IMR-90 (cell line): Measurements from ENCODE around the gene TIAM2. TPM values are rescaled to one million over a fixed set of nuclear protein-coding genes. Genes with fewer than 3 reads are reported as not detected.

ENCODE experiments used
- ATAC-seq: fragments of 200-7000 bp; cut with Tn5 transposase; 2 replicates; pipeline ENCODE4 v1.9.1; 2020; ENCODE audit warnings: low read depth, mild to moderate bottlenecking, moderate library complexity
- BruUV-seq: library from RNA; stranded (reverse); fragments of 400-500 nt; replicated peaks from 2 replicates; lab custom pipeline; 2021; lab: Mats Ljungman, UMichigan
- CTCF ChIA-PET: fragments of 300-600 bp; formaldehyde crosslinking; extraction: SDS; loops from one replicate; lab custom pipeline; 2021; ENCODE audit warnings: antibody characterized with exemption; lab: Yijun Ruan, JAX
- POLR2A ChIA-PET: fragments of 300-600 bp; sonication (Branson Sonifier 250); formaldehyde crosslinking; loops from one replicate; lab custom pipeline; 2022; ENCODE audit warnings: antibody characterized with exemption; ENCODE audit not compliant: unreplicated experiment; lab: Charles Lee
- DNase-seq: peaks from one replicate; pipeline ENCODE4 v3.0.0; 2013
- H2AFZ ChIP-seq: replicated peaks from 2 replicates; pipeline ENCODE3; 2013; ENCODE audit warnings: low read length, mild to moderate bottlenecking; ENCODE audit not compliant: poor library complexity
- H2AK5ac ChIP-seq: 2 replicates; pipeline ENCODE4 v1.6.1; 2013; ENCODE audit warnings: low read depth, low read length, inconsistent platforms
- H2AK9ac ChIP-seq: replicated peaks from 2 replicates; pipeline ENCODE3; 2013; ENCODE audit warnings: mild to moderate bottlenecking, low read depth, low read length, moderate library complexity; ENCODE audit not compliant: poor library complexity
- H2BK120ac ChIP-seq: 2 replicates; pipeline ENCODE4 v1.6.1; 2013; ENCODE audit warnings: low read depth, low read length, inconsistent platforms
- H2BK15ac ChIP-seq: 3 replicates; pipeline ENCODE4 v1.6.1; 2013; ENCODE audit warnings: low read depth, low read length, inconsistent platforms
- H2BK20ac ChIP-seq: 2 replicates; pipeline ENCODE4 v1.6.1; 2013; ENCODE audit warnings: low read depth, mild to moderate bottlenecking, inconsistent platforms, low read length, moderate library complexity
- H2BK5ac ChIP-seq: 2 replicates; pipeline ENCODE4 v1.6.1; 2013; ENCODE audit warnings: mild to moderate bottlenecking, low read depth, low read length, inconsistent platforms; ENCODE audit not compliant: poor library complexity, severe bottlenecking
- H3K14ac ChIP-seq: replicated peaks from 2 replicates; pipeline ENCODE4 v1.6.1; 2013; ENCODE audit warnings: low read depth, low read length, inconsistent platforms
- H3K18ac ChIP-seq: 2 replicates; pipeline ENCODE4 v1.6.1; 2013; ENCODE audit warnings: low read depth, low read length, control low read depth
- H3K23ac ChIP-seq: 2 replicates; pipeline ENCODE4 v1.6.1; 2013; ENCODE audit warnings: low read depth, low read length, inconsistent platforms
- H3K27ac ChIP-seq: 2 replicates; pipeline ENCODE4 v1.5.1; 2013; ENCODE audit warnings: mild to moderate bottlenecking, control low read depth, low read length; ENCODE audit not compliant: insufficient read depth
- H3K27me3 ChIP-seq: 2 replicates; pipeline ENCODE4 v1.6.1; 2013; ENCODE audit warnings: low read length; ENCODE audit not compliant: control insufficient read depth, insufficient read depth
- H3K36me3 ChIP-seq: 2 replicates; pipeline ENCODE4 v1.6.1; 2013; ENCODE audit warnings: low read length, mixed read lengths; ENCODE audit not compliant: control insufficient read depth, insufficient read depth
- H3K4ac ChIP-seq: 2 replicates; pipeline ENCODE4 v1.6.1; 2013; ENCODE audit warnings: low read depth, low read length, inconsistent platforms
- H3K4me1 ChIP-seq: 2 replicates; pipeline ENCODE4 v1.6.1; 2013; ENCODE audit warnings: low read length, mixed read lengths; ENCODE audit not compliant: control insufficient read depth, insufficient read depth
- H3K4me2 ChIP-seq: 2 replicates; pipeline ENCODE4 v1.6.1; 2013; ENCODE audit warnings: low read depth, mild to moderate bottlenecking, control low read depth, low read length, moderate library complexity
- H3K4me3 ChIP-seq: 2 replicates; pipeline ENCODE4 v1.5.1; 2013; ENCODE audit warnings: low read depth, mild to moderate bottlenecking, control low read depth, low read length, moderate library complexity; ENCODE audit not compliant: insufficient read depth
- H3K56ac ChIP-seq: 2 replicates; pipeline ENCODE4 v1.6.1; 2013; ENCODE audit warnings: low read length, inconsistent platforms; ENCODE audit not compliant: insufficient read depth; ENCODE audit errors: extremely low read depth
- H3K79me1 ChIP-seq, 2 experiments: 2 replicates each; pipeline ENCODE4 v1.6.1; 2013; ENCODE audit warnings: low read length in 2 of 2, inconsistent platforms in 1 of 2, low read depth in 1 of 2
- H3K9ac ChIP-seq: 2 replicates; pipeline ENCODE4 v1.6.1; 2013; ENCODE audit warnings: low read depth, low read length, control low read depth
- H3K9me1 ChIP-seq: 2 replicates; pipeline ENCODE4 v1.6.1; 2013; ENCODE audit warnings: low read length, inconsistent platforms; ENCODE audit not compliant: insufficient read depth
- H3K9me3 ChIP-seq: 2 replicates; pipeline ENCODE4 v1.6.1; 2013; ENCODE audit warnings: low read length; ENCODE audit not compliant: control insufficient read depth, insufficient read depth
- H4K20me1 ChIP-seq: 2 replicates; pipeline ENCODE4 v1.6.1; 2013; ENCODE audit warnings: low read length, inconsistent platforms; ENCODE audit not compliant: insufficient read depth
- H4K5ac ChIP-seq: 2 replicates; pipeline ENCODE4 v1.6.1; 2013; ENCODE audit warnings: mild to moderate bottlenecking, low read depth, low read length, control low read depth
- H4K8ac ChIP-seq, 2 experiments: 2 replicates each; pipeline ENCODE4 v1.6.1; 2013; ENCODE audit warnings: low read depth in 2 of 2, low read length in 2 of 2, control low read depth in 1 of 2, inconsistent platforms in 1 of 2
- H4K91ac ChIP-seq: 2 replicates; pipeline ENCODE4 v1.6.1; 2013; ENCODE audit warnings: low read depth, low read length, inconsistent platforms; ENCODE audit not compliant: insufficient read depth
- BHLHE40 ChIP-seq: fragments of 150-350 bp; IDR thresholded peaks from 2 replicates; pipeline ENCODE4 v1.6.1; 2016; ENCODE audit warnings: mild to moderate bottlenecking, low read depth, low read length
- FOS ChIP-seq: fragments of 150-350 bp; IDR thresholded peaks from 2 replicates; pipeline ENCODE4 v1.6.1; 2016; ENCODE audit warnings: low read depth, low read length
- MAFK ChIP-seq: IDR thresholded peaks from 2 replicates; pipeline ENCODE4 v1.6.1; 2012; ENCODE audit warnings: low read depth, low read length, improper control_type of control experiment
- MXI1 ChIP-seq: IDR thresholded peaks from 2 replicates; pipeline ENCODE4 v1.6.1; 2012; ENCODE audit warnings: low read depth, mild to moderate bottlenecking, low read length, moderate library complexity, borderline replicate concordance
- RFX5 ChIP-seq: IDR thresholded peaks from 2 replicates; pipeline ENCODE4 v1.8.0; 2012; ENCODE audit warnings: low read depth, mild to moderate bottlenecking, low read length, moderate library complexity
- WGBS, 2 experiments: methylation state at CpG; one replicate each; pipeline versions ENCODE4 v1.1.5 to v1.1.7; 2013; ENCODE audit warnings: missing lambda C conversion rate in 2 of 2; ENCODE audit not compliant: insufficient read length in 1 of 2; ENCODE audit errors: extremely low coverage in 2 of 2; 5-methylcytosine and 5-hydroxymethylcytosine counted together
- dilution Hi-C: fragments of 300-500 bp; cut with HindIII; formaldehyde crosslinking; loops from one replicate; pipeline ENCODE4 v1.14.3; 2018; ENCODE audit warnings: low sequenced_read_pairs; ENCODE audit not compliant: unreplicated experiment
- in situ Hi-C: fragments of 300-500 bp; cut with MboI; formaldehyde crosslinking; loops from 3 replicates; pipeline ENCODE4 v1.14.3; 2019; ENCODE audit warnings: low sequenced_read_pairs, inconsistent platforms, mixed read lengths
- intact Hi-C: fragments of 100-400 bp; cut with micrococcal nuclease; formaldehyde crosslinking; loops from 2 replicates; pipeline ENCODE4 v1.10.0; 2022
- polyA plus RNA-seq, 3 experiments: library from polyadenylated mRNA; depleted of rRNA; stranded (reverse); fragments of >200 nt; gene quantifications; 2 replicates each; pipeline ENCODE4 v1.2.3, GENCODE V29; 2012; ENCODE audit warnings: low replicate concordance in 1 of 3
- total RNA-seq: library from RNA; depleted of rRNA; stranded (reverse); fragments of >200 nt; gene quantifications from 2 replicates; pipeline ENCODE4 v1.2.3, GENCODE V29; 2012

The TIAM2 gene
- total and polyA plus RNA-seq, 2 of the 4 experiments (the other 2 are of a cell fraction) = 3.1 to 4.7 TPM

DNA sequence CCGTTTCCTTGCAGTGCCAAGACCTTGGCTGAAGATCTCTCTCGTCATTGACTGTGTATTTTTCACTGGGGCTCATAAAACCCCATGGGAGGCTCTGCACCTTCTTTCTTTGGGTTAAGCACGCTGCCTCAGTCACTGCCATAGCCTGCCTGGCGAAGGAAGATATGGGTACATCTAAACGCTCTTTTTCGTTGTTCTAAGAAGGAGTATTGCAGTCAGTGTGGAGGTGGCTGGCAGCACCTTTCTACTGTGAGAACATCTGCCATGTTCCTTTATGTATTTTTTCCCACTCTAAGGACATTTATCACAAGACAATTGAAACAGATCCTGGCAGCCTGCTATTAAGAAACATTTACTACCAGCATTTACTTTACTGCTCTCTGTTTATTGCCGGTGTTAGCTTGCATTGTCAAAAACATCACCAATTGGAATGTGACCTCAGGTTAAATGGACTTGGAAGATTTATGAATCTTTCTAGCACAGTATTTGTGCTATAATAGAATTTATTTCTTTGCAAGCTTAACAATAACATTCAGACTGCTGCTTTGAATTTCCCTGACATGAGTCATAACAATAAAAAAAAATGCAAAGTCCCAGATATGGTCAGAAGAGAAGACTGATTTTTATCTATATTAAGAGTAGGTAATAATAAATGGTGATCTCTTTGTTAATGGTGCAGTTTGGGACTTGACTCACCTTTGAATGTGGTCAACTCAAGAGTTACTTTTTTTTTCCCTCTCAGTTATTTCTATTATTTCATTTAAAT lies 206.5 kb downstream of the TIAM2 start:
- peak overlapping the region; percentile 99 for H2BK15ac ChIP-seq
- CTCF ChIA-PET = no interaction called here
- H3K4me3 ChIP-seq = no peak overlapping the region
- TF ChIP-seq FOS = peak; percentile 35; the same call in 1 of the 2 replicates
- TF ChIP-seq MXI1 = no peak
- no peak for TF ChIP-seq RFX5
- no peak for TF ChIP-seq MAFK
- TF ChIP-seq BHLHE40 = no peak
- peaks cover 4% of the 10 kb centered on the region for H3K9me1 ChIP-seq
- H2AK9ac ChIP-seq = peak overlapping the region; percentile 87
- H3K27me3 ChIP-seq = no peaks in the 10 kb centered on the region
- in situ Hi-C loops (no loop called here), intact Hi-C loops (no loop called here), dilution Hi-C loops (no loop called here)
- H3K79me1 ChIP-seq = peaks cover 0 to 3% of the 10 kb centered on the region in 2 experiments; a peak in 1 of 4 replicates
- H3K18ac ChIP-seq = peak overlapping the region; percentile 97
- no TSS peak for BruUV-seq
- WGBS, 2 experiments = 82% methylated on average over 2 of the region's 7 CpGs; no CpG with 5 or more reads in 1 of the 2 experiments
- H3K4ac ChIP-seq = peak overlapping the region; percentile 93
- peak overlapping the region; percentile 90 for H4K91ac ChIP-seq
- POLR2A ChIA-PET = no interaction called here
- H4K20me1 ChIP-seq = no peaks in the 10 kb centered on the region
- no peak overlapping the region for H2AFZ ChIP-seq
- H2AK5ac ChIP-seq = peak overlapping the region; percentile 97
- H2BK120ac ChIP-seq = peak overlapping the region; percentile 83
- peaks cover 4% of the 10 kb centered on the region for H3K4me1 ChIP-seq
- ATAC-seq (peak; percentile 84), DNase-seq (peak; percentile 87)
- peak overlapping the region; percentile 67 for H3K23ac ChIP-seq
- H3K9me3 ChIP-seq = no peaks in the 10 kb centered on the region
- peak overlapping the region; percentile 27; the same call in 1 of the 2 replicates for H3K9ac ChIP-seq
- H2BK5ac ChIP-seq = peak overlapping the region; percentile 95
- H3K14ac ChIP-seq = peak overlapping the region; percentile 85
- peak overlapping the region; percentile 93 for H2BK20ac ChIP-seq
- H3K56ac ChIP-seq = peak overlapping the region; percentile 44; the same call in 1 of the 2 replicates
- H3K36me3 ChIP-seq = no peaks in the 10 kb centered on the region
- H3K4me2 ChIP-seq = peak overlapping the region; percentile 94
- H4K5ac ChIP-seq = peak overlapping the region; percentile 94
- peak overlapping the region; percentile 45 to 77 for H4K8ac ChIP-seq
- peak overlapping the region; percentile 96 for H3K27ac ChIP-seq
